GM12874 (cell line): ENCODE measurements around the gene AK4.

Experiments
- CTCF ChIP-seq: IDR thresholded peaks from 2 replicates; pipeline ENCODE4 v1.5.1; 2011; ENCODE audit warnings: low read depth, mild to moderate bottlenecking, control low read depth, low read length, moderate library complexity; ENCODE audit not compliant: insufficient read depth

Gene AK4

GRCh38 chr1:65253800-65254319 is 105.9 kb downstream of the AK4 start:
- no peak for TF ChIP-seq CTCF

GRCh38 chr1:65254320-65255034 is 106.5 kb downstream of the AK4 start:
- TF ChIP-seq CTCF: no peak

GRCh38 chr1:65255035-65255655 is 107.1 kb downstream of the AK4 start:
- no peak for TF ChIP-seq CTCF

GRCh38 chr1:65255656-65256050 is 107.7 kb downstream of the AK4 start:
- TF ChIP-seq CTCF: no peak

- no peak for TF ChIP-seq CTCF
Observed at GRCh38 chr1:65256860-65257708, 109.1 kb downstream of the AK4 start.

GRCh38 chr1:65258106-65258505 is 110.1 kb downstream of the AK4 start:
- no peak for TF ChIP-seq CTCF

GRCh38 chr1:65259816-65260215 is 111.8 kb downstream of the AK4 start:
- no peak for TF ChIP-seq CTCF
